ENCODE results near the gene PAK1.

PAK1 gene

GRCh38 chr11:77287136-77287535, 186.8 kb downstream of the PAK1 start:
- DNase-seq (ENCODE audit: extremely low read depth, low read depth), result no peak
- TF ChIP-seq CTCF (IDR thresholded peaks at IDR 0.05; ENCODE audit: low read depth, low read length), result no peak

GRCh38 chr11:77284476-77285468, 189.1 kb downstream of the PAK1 start:
- TF ChIP-seq CTCF (IDR thresholded peaks at IDR 0.05; ENCODE audit: low read depth, low read length), result no peak
- DNase-seq (ENCODE audit: extremely low read depth, low read depth), result no peak

- DNase-seq (ENCODE audit: extremely low read depth, low read depth), result no peak
- no peak for TF ChIP-seq CTCF (IDR thresholded peaks at IDR 0.05; ENCODE audit: low read depth, low read length)
These were observed 190.8 kb downstream of the PAK1 start for GRCh38 chr11:77283101-77283500.

GRCh38 chr11:77278595-77279506, 195.0 kb downstream of the PAK1 start:
- no peak for DNase-seq (ENCODE audit: extremely low read depth, low read depth)
- no peak for TF ChIP-seq CTCF (IDR thresholded peaks at IDR 0.05; ENCODE audit: low read depth, low read length)

GRCh38 chr11:77276271-77276670, 197.6 kb downstream of the PAK1 start:
- no peak for TF ChIP-seq CTCF (IDR thresholded peaks at IDR 0.05; ENCODE audit: low read depth, low read length)
- no peak for DNase-seq (ENCODE audit: extremely low read depth, low read depth)
